Measurements from ENCODE around the gene RASSF3.

GRCh38 chr12:64663015-64663414, 52.7 kb downstream of the RASSF3 start:
- TF ChIP-seq CTCF (IDR thresholded peaks at IDR 0.05) (no peak), POLR2A (IDR thresholded peaks at IDR 0.05) (no peak), EP300 (IDR thresholded peaks at IDR 0.05) (no peak)
